ENCODE measurements around the gene MAP2K3. TPM values are rescaled to one million over a fixed set of nuclear protein-coding genes. Genes with fewer than 3 reads are reported as not detected.

Gene MAP2K3
- total and polyA plus RNA-seq, 4 donors, result 36.4 to 111 (median 76.7) TPM

DNA sequence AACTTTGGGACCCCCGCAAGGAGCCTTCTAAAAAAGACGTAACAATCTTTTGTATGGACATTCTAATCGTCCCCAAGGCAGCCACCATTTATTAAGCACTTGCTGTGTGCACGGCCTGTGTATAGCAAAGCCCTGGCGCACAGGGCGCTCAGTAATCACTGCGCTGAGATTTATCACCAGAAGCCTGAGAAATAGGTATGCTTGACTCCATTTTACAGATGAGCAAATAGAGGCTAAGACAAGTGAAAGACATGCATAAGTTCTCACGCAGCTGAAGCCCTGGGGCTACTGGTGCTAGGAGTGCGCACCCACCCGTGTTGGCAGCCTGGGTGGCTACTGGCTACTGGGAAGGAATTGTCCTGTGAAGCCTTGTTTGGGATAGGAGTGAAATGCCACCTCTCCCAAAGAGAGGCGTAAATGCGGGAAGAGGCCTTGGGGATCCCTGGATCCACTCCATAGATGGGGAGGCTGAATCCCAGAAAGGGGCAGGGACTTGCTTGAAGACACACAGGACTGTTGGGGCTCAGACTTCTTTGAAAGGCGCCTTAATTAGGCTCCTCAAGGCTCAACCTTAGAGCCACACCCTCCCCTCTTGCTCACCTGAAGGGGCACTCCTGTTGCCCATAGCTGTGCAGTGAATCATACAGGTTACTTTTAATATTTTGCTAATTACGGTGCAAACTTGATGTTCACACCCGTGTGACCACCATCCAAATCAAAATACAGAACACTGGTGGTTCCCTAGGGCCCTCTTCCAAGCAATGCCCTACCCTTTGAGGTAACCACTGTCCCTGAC, 30.7 kb upstream of the MAP2K3 start:
- TF ChIP-seq, protein P1, sequence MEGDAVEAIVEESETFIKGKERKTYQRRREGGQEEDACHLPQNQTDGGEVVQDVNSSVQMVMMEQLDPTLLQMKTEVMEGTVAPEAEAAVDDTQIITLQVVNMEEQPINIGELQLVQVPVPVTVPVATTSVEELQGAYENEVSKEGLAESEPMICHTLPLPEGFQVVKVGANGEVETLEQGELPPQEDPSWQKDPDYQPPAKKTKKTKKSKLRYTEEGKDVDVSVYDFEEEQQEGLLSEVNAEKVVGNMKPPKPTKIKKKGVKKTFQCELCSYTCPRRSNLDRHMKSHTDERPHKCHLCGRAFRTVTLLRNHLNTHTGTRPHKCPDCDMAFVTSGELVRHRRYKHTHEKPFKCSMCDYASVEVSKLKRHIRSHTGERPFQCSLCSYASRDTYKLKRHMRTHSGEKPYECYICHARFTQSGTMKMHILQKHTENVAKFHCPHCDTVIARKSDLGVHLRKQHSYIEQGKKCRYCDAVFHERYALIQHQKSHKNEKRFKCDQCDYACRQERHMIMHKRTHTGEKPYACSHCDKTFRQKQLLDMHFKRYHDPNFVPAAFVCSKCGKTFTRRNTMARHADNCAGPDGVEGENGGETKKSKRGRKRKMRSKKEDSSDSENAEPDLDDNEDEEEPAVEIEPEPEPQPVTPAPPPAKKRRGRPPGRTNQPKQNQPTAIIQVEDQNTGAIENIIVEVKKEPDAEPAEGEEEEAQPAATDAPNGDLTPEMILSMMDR (IDR thresholded peaks at IDR 0.05; ENCODE audit: control extremely low read depth, extremely low read depth), result no peak
- no peaks in the 10 kb centered on the region for H3K27me3 ChIP-seq (ENCODE audit: control insufficient read depth in 3 of 3, insufficient read depth in 3 of 3, low read length in 2 of 3)
- 44 to 49% methylated on average over 15 of the region's 15 CpGs for WGBS, 2 donors

GRCh38 chr17:21258593-21258992, 25.9 kb upstream of the MAP2K3 start:
- no peak overlapping the region for H3K9ac ChIP-seq (ENCODE audit: insufficient read depth in 1 of 2, low read length in 2 of 2)
- no peaks in the 10 kb centered on the region for H3K36me3 ChIP-seq (ENCODE audit: control insufficient read depth in 4 of 4, insufficient read depth in 4 of 4, low read length in 4 of 4)
- no peaks in the 10 kb centered on the region for H3K9me3 ChIP-seq (ENCODE audit: control insufficient read depth in 4 of 4, insufficient read depth in 3 of 4, low read length in 3 of 4)
- ATAC-seq (ENCODE audit: insufficient read depth, low FRiP score) (no peak), DNase-seq (no peak)
- no peaks in the 10 kb centered on the region for H3K27me3 ChIP-seq (ENCODE audit: control insufficient read depth in 3 of 3, insufficient read depth in 3 of 3, low read length in 2 of 3)
- peaks cover 0 to 4% (median 0%) of the 10 kb centered on the region in 5 donors for H3K4me1 ChIP-seq (ENCODE audit: control insufficient read depth in 5 of 5, insufficient read depth in 5 of 5, low read length in 5 of 5)
- H3K27ac ChIP-seq (ENCODE audit: low read depth in 1 of 2, low read length in 1 of 2), result no peak overlapping the region
- no peak overlapping the region for H3K4me3 ChIP-seq
- WGBS, 2 donors, result 91 to 92% methylated on average over 7 of the region's 7 CpGs
- TF ChIP-seq, protein P1 (IDR thresholded peaks at IDR 0.05; ENCODE audit: control extremely low read depth, extremely low read depth), result no peak

More for the DNA sequence above, 30.7 kb upstream of the MAP2K3 start:
- H3K4me1 ChIP-seq (ENCODE audit: control insufficient read depth in 5 of 5, insufficient read depth in 5 of 5, low read length in 5 of 5), result peaks cover 0 to 13% (median 3%) of the 10 kb centered on the region in 5 donors
- DNase-seq (no peak), ATAC-seq (ENCODE audit: insufficient read depth, low FRiP score) (peak; percentile 10)
- H3K4me3 ChIP-seq, result peak overlapping the region; percentile 45
- no peaks in the 10 kb centered on the region for H3K36me3 ChIP-seq (ENCODE audit: control insufficient read depth in 4 of 4, insufficient read depth in 4 of 4, low read length in 4 of 4)
- no peaks in the 10 kb centered on the region for H3K9me3 ChIP-seq (ENCODE audit: control insufficient read depth in 4 of 4, insufficient read depth in 3 of 4, low read length in 3 of 4)
- H3K9ac ChIP-seq (ENCODE audit: insufficient read depth in 1 of 2, low read length in 2 of 2), result peak overlapping the region; percentile 28 to 72
- peak overlapping the region; percentile 86 to 90 for H3K27ac ChIP-seq (ENCODE audit: low read depth in 1 of 2, low read length in 1 of 2)

DNA sequence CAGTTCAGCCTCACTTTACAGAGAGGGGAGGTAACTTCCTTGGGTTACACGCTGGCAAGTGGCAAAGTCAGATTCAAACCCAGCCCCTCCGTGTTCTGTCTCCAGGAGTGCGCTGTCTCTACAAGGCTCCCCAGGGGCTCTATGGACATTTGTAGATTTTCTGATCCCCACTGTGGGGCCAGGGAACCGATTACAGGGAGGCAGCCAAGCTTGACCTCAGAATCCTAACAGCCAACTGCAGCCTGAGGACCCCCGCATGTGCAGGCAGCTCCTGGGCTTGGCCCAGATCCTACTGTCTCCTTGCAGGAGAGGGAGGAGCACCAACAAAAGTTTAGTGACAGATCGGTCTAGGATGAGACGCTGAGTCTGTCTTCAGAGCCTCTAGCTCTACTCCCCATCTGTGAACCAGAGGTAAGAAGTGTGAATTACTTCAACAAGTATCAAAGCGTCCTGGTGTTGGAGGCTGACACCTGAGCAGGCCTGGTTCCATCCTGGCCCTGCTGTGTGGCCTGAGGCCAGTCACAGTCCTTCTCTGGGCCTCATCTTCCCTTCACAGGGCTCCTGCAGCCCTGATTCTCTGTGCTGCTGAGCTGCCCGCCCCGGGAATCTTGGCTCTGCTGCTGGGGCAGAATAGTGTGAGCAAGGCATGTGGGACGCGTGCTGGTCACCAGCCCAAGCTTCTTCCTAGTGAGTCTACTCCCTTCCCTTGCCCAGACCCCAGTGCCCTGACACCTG, 22.1 kb upstream of the MAP2K3 start:
- 87 to 92% methylated on average over 12 of the region's 12 CpGs for WGBS, 2 donors
- H3K4me1 ChIP-seq (ENCODE audit: control insufficient read depth in 5 of 5, insufficient read depth in 5 of 5, low read length in 5 of 5), result no peaks in the 10 kb centered on the region
- DNase-seq (no peak), ATAC-seq (ENCODE audit: insufficient read depth, low FRiP score) (no peak)
- H3K9me3 ChIP-seq (ENCODE audit: control insufficient read depth in 4 of 4, insufficient read depth in 3 of 4, low read length in 3 of 4), result no peaks in the 10 kb centered on the region
- no peaks in the 10 kb centered on the region for H3K36me3 ChIP-seq (ENCODE audit: control insufficient read depth in 4 of 4, insufficient read depth in 4 of 4, low read length in 4 of 4)
- no peak overlapping the region for H3K4me3 ChIP-seq
- TF ChIP-seq, protein P1 (IDR thresholded peaks at IDR 0.05; ENCODE audit: control extremely low read depth, extremely low read depth), result no peak
- H3K27me3 ChIP-seq (ENCODE audit: control insufficient read depth in 3 of 3, insufficient read depth in 3 of 3, low read length in 2 of 3), result no peaks in the 10 kb centered on the region
- H3K27ac ChIP-seq (ENCODE audit: low read depth in 1 of 2, low read length in 1 of 2), result no peak overlapping the region
- no peak overlapping the region for H3K9ac ChIP-seq (ENCODE audit: insufficient read depth in 1 of 2, low read length in 2 of 2)
